Thoracic aorta (tissue), 2 donors: Measurements from ENCODE around the gene HS6ST3. TPM values are rescaled to one million over a fixed set of nuclear protein-coding genes. Genes with fewer than 3 reads are reported as not detected.

Source experiments
- ATAC-seq: fragments of 150-250 bp; one replicate; pipeline ENCODE4 v1.8.0; 2017; ENCODE audit warnings: low read depth; ENCODE audit not compliant: insufficient number of reproducible peaks, low FRiP score
- DNase-seq: peaks from one replicate; pipeline ENCODE4 v3.0.0-alpha.2; 2020; ENCODE audit warnings: low spot score
- H3K27ac ChIP-seq, 2 donors: fragments of 200-600 bp; sonication (generic); 1 replicate in 1 of 2; 2 replicates in 1 of 2; pipeline ENCODE4 v1.5.1; 2016; ENCODE audit warnings: mild to moderate bottlenecking in 2 of 2, moderate library complexity in 2 of 2
- H3K27me3 ChIP-seq: fragments of 200-600 bp; sonication (generic); replicated peaks from 2 replicates; pipeline ENCODE4 v1.6.0; 2016; ENCODE audit warnings: mild to moderate bottlenecking; ENCODE audit not compliant: insufficient read depth
- H3K36me3 ChIP-seq: fragments of 200-600 bp; sonication (generic); one replicate; pipeline ENCODE4 v1.5.1; 2016
- H3K4me1 ChIP-seq, 2 donors: fragments of 200-600 bp; sonication (generic); 1 replicate in 1 of 2; 2 replicates in 1 of 2; pipeline versions ENCODE4 v1.5.1 to v1.6.0; 2016; ENCODE audit warnings: low read depth in 2 of 2, mild to moderate bottlenecking in 1 of 2; ENCODE audit not compliant: control insufficient read depth in 1 of 2
- H3K4me3 ChIP-seq: fragments of 200-600 bp; sonication (generic); 2 replicates; pipeline ENCODE4 v1.5.1; 2016; ENCODE audit warnings: mild to moderate bottlenecking
- H3K9me3 ChIP-seq: fragments of 200-600 bp; sonication (generic); 2 replicates; pipeline ENCODE4 v1.5.1; 2016
- total RNA-seq, 2 donors: library from RNA; depleted of rRNA; stranded (reverse); fragments of >200 nt; gene quantifications; one replicate each; pipeline versions ENCODE4 v1.1.0 to v1.2.3, GENCODE V29; 2016
- TF ChIP-seq, protein P1 (sequence below): fragments of 200-600 bp; sonication (generic); IDR thresholded peaks from one replicate; pipeline ENCODE4 v1.5.1; 2019; ENCODE audit warnings: antibody characterized with exemption

Gene HS6ST3
- total RNA-seq, 2 donors from 2014 or later, result 1.1 to 1.8 TPM

DNA sequence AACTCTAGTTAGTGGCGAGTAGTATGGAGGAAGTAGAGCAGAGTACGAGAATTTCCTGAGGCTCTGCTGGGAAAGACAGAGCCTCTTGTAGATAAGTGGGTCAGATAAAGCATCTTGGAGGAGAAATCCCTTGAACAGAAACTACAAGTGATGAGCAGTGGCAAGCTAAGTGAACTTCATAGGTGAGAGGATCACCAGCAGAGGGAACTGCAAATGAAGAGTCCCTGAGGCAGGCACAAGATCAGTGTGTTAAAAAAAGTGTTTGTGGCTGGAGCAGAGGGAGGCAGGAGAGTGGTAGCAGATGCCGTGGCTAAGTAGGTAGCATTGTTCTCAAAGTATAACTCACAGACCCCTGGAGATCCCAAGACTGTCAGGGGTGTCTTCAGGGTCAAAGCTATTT, 437.6 kb downstream of the HS6ST3 start:
- no peaks in the 10 kb centered on the region for H3K27me3 ChIP-seq

DNA sequence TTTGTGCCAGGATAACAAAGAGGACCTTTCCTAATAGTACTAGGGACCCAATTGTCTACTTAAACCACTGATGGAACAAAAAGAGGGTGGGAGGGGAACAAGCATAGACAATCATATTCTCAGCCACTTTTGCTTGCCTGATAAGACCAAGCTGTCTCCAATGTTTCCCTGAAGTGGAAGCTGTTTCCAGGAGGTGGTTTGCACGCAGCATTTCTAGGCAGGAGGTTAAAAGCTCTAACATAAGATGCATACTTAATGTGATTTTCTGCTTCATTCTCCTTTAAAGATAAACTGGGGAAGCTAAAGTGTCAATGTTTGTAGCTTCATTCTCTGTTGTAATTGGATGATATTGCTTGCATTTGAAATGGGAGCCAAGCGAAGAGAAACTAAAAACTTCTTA, 442.9 kb downstream of the HS6ST3 start:
- no peaks in the 10 kb centered on the region for H3K36me3 ChIP-seq
- DNase-seq (no peak), ATAC-seq (no peak)
- no peak overlapping the region for H3K27ac ChIP-seq
- no peaks in the 10 kb centered on the region for H3K4me1 ChIP-seq
- H3K27me3 ChIP-seq, result no peaks in the 10 kb centered on the region
- TF ChIP-seq, protein P1, sequence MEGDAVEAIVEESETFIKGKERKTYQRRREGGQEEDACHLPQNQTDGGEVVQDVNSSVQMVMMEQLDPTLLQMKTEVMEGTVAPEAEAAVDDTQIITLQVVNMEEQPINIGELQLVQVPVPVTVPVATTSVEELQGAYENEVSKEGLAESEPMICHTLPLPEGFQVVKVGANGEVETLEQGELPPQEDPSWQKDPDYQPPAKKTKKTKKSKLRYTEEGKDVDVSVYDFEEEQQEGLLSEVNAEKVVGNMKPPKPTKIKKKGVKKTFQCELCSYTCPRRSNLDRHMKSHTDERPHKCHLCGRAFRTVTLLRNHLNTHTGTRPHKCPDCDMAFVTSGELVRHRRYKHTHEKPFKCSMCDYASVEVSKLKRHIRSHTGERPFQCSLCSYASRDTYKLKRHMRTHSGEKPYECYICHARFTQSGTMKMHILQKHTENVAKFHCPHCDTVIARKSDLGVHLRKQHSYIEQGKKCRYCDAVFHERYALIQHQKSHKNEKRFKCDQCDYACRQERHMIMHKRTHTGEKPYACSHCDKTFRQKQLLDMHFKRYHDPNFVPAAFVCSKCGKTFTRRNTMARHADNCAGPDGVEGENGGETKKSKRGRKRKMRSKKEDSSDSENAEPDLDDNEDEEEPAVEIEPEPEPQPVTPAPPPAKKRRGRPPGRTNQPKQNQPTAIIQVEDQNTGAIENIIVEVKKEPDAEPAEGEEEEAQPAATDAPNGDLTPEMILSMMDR, result no peak
- H3K4me3 ChIP-seq, result no peak overlapping the region
- no peaks in the 10 kb centered on the region for H3K9me3 ChIP-seq

More for the DNA sequence above, 437.6 kb downstream of the HS6ST3 start:
- Histone ChIP-seq H3K36me3 (no peaks in the 10 kb centered on the region), H3K4me3 (no peak overlapping the region), H3K4me1 (no peaks in the 10 kb centered on the region), H3K9me3 (no peaks in the 10 kb centered on the region), H3K27ac (no peak overlapping the region)
- TF ChIP-seq, protein P1, result no peak
- DNase-seq, result no peak
- ATAC-seq, result no peak

DNA sequence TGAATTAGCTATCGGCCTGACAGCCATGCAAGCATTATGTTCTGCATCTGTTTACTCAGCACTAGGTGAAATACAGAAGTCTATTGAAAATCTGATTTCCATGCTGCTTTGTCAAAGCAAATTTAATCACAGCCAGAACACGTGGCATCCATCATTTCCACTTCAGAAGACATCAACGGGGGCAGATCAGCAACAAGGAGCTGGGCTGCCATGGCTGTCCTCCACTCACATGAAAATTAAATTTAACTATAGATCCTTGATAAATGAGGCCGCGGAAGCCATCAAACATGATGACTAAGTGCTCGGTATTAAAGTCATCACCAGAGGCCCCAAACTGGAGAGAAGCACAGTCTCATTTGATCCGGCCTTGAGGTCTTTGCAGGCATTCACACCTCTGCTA, 443.5 kb downstream of the HS6ST3 start:
- no peak overlapping the region for H3K4me3 ChIP-seq
- H3K36me3 ChIP-seq, result no peaks in the 10 kb centered on the region
- TF ChIP-seq, protein P1, result no peak
- no peak overlapping the region for H3K27ac ChIP-seq
- ATAC-seq, result no peak
- no peaks in the 10 kb centered on the region for H3K4me1 ChIP-seq
- no peak for DNase-seq
- no peaks in the 10 kb centered on the region for H3K27me3 ChIP-seq
- H3K9me3 ChIP-seq, result no peaks in the 10 kb centered on the region

DNA sequence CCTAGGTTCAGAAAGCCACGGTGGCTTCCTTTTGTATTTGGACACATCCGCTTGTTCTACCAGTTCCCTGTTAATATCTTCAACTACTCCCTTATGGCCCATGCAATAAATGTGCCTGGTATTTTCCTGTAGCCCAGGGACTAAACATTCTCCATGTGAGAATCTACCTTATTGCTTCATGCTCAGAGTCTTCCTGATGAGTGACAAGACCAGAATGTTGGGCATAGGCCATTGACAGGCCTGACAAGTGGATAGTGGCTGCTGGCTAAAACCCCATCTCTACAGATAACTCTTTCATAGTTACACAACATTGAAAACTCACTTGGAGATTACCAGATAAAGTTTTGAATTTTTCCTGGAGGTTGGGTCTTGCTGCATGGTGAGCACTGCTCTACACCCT, 449.9 kb downstream of the HS6ST3 start:
- H3K4me1 ChIP-seq, result no peaks in the 10 kb centered on the region
- H3K36me3 ChIP-seq, result no peaks in the 10 kb centered on the region
- H3K4me3 ChIP-seq, result no peak overlapping the region
- DNase-seq (no peak), ATAC-seq (no peak)
- no peaks in the 10 kb centered on the region for H3K9me3 ChIP-seq
- no peak overlapping the region for H3K27ac ChIP-seq
- no peaks in the 10 kb centered on the region for H3K27me3 ChIP-seq
- TF ChIP-seq, protein P1, result no peak

DNA sequence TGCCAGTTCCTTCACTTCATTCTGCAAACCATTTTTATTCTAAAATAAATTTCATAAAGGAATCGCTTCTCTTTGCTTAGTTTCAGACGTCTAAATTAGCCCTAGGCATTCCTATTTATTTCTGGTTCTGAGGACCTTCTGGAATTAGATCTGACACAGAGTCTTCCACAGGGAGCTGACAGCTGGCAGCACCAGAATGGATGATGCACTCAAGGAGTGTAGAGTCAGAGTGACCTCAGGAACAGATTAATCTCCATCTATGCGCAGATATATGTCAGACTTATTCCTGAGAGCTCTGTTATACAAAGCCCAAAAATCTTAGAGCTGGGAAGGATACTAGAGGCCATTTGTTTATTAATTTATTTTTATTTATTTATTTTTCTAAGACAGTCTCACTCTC, 450.8 kb downstream of the HS6ST3 start:
- Histone ChIP-seq H3K27me3 (no peaks in the 10 kb centered on the region), H3K4me1 (no peaks in the 10 kb centered on the region), H3K36me3 (no peaks in the 10 kb centered on the region), H3K4me3 (no peak overlapping the region), H3K9me3 (no peaks in the 10 kb centered on the region), H3K27ac (no peak overlapping the region)
- ATAC-seq (no peak), DNase-seq (no peak)
- TF ChIP-seq, protein P1, result no peak
